HPDE6-E6E7 (cell line): Measurements from ENCODE around the gene ADAR.

Source experiments
- DNase-seq: peaks from one replicate; pipeline ENCODE4 v3.0.0; 2011; ENCODE audit warnings: missing footprints; ENCODE audit errors: extremely low spot score

Gene ADAR

DNA sequence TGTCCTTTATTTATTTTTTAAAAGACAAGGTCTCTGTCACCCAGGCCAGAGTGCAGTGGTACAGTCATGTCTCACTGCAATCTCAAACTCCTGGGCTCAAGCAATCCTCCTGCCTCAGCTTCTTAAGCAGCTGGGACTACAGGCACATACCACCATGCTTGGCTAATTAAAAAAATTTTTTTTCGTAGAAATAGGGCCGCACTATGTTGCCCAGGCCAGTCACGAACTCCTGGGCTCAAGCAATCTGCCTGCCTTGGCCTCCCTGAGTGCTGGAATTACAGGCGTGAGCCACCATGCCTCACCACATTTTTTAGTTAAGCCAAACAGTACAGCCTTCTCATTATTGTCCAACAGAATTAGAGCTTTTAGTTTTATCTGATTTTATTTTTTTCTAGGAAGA lies 7.4 kb upstream of the ADAR start:
- no peak for DNase-seq

DNA sequence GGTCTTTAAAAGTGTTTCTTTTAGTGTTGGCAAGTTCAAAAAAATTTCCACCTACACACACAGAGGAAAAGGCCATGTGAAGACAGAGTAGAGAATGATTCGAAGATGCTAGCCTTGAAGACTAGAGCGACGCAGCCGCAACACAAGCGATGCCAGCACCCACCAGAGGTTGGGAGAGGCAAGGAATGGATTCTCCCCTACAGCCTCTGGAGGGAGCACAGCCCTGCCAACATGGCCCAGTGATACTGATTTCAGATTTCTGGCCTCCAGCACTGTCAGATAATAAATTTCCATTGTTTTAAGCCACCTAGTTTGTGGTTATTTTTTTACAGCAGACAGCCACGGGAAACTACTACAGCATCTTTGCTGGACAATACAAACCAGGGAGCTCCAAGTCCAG lies 6.9 kb upstream of the ADAR start:
- DNase-seq = no peak

DNA sequence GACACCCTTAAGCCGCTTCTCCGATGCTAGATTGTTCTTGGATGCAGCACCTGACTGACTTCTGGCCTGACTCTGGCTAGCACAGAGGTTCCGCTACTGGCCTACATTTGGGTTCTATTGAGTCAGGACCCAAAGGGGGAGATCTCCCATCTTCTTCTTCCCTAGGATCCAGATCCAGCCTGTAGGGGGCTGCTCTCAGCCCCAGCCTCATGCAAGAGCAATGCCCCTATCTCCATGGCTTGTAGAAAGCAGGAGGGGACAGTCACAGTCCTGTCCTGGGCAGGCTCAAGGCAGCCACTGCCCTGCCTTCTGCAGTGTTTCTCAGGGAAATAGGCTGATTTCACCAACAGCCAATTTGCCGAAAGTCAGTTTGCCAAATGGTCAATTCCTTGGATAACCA lies 6.3 kb upstream of the ADAR start:
- no peak for DNase-seq

DNA sequence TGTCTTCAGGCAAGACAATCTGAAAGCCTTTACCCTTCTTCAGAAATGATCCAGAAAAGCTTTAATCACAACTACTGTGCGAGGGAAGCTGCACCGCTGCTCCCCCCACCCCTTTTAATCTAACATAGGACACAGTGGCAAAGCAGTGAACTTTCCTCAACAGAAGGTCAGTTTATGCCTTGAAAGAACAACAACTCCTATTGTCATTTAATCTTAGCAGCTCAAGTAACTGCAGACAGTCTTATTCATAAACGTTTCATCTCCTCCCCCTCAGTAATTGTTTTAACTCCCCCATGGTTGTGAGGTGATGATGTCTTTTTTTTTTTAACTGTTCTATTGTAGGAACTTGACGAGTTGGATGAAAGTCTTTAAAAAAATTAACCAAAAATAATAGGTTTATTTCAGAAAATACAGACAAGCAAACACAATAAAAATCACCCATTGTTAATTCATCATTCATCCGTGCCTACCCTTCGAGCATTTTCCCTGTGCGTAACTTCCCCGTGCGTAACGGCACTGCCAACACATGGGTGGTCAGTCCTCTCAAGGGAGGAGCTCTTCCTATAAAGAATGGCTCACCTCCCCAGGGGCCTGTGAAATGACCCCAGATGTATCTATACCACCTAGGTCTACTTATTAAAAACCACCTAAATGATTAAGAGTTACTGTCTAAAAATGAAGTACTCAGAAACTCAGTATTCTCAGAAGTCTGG lies 3.3 kb upstream of the ADAR start:
- no peak for DNase-seq

DNA sequence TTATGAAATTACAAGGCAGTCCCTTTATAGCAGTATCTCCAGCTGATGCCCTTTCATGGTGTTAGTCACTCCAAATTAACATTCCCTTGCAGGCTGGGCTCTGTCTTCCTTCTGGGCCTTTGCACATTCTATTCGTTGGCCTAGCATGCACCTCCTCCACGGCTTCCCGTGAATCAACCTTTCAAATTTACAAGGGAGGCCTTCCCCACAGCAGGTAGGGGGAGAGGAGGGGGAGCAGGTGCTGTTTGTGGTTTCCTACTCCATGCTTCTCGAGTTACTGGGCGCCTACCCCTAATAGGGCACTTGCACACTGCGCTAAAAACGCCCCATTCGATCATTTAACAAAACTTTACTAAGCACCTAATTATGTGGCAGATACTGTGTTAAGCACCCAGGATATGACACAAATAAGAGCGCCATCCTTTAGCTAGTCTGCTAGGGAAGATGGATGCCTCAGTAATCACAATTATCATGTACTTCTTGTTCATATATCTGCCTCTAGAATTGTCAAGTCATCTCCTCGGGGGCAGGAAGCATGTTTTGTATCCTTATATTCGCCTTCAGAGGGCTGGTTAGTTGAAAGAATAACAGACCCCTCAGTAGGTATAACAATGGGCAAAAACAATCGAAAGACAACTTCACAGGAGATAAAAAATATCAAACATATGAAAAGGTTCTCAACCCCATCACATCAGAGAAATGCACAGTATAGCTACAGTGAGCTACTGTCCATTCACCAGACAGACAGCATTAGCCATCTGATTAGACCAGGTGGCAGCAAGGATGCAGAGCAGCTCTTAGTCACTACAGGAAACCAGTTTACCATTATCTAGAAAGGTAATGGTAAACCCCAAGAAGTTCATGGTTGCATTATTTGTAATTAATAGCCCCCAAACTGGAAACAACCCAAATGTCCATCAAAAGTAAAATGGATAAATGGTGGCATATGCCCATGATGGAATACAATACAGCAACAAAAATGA lies 1.7 kb upstream of the ADAR start:
- DNase-seq = peak; percentile 44

DNA sequence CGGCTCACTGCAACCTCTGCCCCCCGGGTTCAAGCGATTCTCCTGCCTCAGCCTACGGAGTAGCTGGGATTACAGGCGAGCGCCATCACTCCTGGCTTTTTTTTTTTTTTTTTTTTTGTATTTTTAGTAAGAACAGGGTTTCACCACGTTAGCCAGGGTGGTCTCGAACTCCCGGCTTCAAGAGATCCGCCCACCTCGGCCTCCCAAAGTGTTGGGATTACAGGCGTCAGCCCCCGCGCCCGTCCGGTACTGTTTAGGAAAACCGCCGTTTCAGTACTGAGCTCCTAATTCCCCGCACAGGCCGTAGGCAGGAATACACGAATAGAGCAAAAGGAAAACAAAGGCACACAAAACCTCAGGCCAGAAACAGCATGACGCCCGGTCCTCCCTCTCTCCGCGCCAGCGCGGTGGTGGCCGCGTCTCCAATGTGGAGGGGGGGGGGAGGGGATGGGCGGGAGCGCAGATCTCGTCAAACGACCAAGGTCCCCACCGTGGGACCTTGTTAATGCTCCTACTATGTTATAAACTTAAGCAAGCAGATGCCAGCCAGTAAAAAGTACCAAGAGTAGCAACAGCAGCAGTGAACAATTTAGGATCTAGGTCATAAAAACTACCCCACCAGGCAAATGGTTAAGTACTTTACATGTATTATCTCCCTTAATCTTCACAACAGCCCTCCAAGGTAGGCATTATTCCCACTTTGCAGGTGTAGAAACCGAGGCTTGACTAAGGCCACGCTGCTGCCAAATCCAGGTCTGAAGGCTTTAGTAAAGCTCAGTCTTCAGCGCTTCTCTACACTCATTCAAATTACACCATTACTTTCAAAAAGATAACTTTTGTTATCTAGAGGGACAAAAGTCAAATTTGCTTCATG lies 648 bp upstream of the ADAR start:
- DNase-seq = no peak

DNA sequence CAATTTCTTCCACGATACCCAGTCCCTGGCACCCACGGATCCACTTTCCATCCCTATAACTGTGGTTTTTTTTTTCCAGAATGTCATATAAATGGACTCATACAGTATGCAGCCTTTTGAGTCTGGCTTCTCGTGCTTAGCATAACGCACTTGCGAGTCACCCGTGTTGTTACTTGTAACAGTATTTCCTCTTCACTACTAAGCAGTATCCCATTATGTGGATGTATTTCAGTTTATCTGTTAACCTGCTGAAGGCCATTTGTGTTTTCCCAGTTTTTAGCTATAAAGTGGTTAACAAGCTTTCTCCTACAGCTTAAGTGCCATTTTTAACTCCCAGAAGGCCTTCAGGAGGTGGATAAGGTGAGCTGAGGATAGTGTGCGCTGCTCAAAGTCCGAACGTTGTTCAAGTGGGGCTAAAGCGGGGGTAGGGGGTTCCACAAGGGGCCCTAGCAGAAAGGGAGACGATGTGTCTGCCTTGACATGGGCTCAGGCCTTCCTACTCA lies 829 bp downstream of the ADAR start:
- no peak for DNase-seq

DNA sequence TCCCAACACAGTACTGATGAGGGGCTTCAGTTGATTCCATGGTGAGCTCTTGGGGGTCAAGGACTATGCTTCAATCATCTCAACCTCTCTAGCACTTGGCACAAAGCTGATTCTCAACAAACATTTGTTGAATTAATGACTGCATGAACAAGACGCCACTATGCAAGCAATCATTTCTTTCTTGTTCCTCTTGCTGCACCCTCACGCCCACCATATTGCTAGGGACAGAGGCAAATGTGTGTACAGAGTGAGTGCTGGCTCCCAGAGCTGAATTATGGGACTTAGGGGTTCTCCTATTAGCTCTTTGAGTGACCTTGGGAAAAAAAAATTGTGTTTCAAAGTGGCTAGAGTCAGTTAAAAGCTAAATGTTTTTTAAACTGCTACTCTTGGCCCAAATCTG lies 2.5 kb downstream of the ADAR start:
- no peak for DNase-seq

DNA sequence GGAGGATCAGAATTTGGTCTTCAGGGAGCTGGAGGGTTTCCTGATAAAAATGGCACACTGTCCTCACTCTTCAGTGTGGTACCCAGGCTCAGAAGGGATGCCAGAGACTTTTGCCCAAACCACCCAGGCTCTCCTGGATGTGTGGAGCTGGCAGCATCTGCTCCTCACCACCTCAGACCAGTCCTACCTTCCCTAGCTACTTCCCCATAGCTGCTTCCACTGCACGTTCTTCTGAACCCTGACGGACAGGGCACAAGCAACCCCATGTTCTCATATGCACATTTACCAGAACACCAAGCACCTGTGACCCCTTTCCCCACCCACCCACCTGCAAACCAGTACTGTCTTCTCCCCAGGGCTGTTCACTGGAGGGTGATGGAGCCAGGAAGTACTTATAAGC lies 4.7 kb downstream of the ADAR start:
- no peak for DNase-seq

DNA sequence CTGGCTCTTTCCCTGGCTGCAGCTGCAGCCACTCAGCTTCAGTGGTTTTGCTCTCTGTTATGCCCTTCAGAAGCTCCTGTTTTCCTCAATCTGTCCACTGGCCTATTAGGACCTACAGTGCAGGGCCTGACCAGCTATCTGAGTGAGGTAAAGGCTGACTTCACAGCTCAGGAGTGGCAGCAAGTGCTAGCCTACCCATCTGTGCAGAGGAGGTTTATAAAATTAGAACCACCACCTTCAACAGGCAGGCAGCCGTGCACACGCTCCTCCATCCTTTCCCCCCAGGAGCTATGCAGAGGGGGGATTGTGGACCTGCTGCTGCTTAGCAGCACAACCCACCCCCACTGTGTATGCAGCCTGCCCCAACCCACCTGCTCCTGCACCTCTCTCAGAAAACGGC lies 8.3 kb downstream of the ADAR start:
- no peak for DNase-seq

DNA sequence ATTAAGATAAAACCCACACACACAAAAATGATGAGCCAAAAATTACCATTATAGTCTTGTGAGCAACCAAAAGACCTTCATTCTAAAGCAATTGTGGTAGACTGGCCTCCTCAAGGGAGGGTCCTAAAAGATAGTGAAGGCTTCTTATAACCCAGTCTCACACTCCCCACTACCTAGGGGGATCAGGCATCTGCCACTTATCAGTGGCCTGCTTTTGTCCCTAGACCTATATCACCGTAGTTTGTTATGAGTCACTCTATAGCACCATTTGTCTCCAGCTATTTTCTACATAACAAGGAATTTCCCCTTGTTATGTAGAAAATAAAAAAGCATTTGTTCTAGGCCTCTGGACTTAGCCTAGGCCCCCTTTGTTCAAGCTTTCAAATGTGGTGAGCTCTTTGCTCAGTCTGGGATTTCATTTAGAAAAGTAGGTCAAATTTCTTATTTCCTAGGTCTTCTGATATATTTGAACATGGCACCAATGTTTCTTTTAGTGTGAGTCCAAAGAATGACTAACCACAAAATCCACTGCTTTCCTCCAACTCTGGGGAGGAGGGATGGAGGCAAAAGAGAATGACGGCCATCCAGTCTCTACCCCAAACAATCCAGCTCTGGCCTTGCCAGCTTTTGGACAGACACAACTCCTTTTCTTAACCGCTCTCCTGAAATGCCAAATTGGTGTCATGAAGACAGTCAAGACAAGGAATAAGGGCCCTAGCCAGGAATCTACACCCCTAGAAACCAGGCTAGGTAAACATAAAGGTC lies 8.9 kb downstream of the ADAR start:
- DNase-seq = no peak

DNA sequence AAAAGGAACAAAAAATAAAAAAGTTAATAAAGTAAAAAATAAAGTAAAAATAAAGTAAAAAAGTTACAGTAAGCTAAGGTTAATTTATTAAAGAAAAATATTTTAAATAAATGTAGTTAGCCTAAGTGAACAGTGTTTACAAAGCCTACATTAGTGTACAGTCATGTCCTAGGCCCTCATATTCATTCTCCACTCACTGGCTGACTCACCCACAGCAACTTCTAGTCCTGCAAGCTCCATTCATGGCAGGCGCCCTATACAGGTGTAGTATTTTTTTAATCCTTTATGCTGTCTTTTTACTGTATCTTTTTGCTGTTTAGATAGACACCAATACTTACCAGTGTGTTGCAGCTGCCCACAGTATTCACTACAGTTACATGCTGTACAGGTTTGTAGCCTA lies 12.4 kb downstream of the ADAR start:
- DNase-seq = no peak

DNA sequence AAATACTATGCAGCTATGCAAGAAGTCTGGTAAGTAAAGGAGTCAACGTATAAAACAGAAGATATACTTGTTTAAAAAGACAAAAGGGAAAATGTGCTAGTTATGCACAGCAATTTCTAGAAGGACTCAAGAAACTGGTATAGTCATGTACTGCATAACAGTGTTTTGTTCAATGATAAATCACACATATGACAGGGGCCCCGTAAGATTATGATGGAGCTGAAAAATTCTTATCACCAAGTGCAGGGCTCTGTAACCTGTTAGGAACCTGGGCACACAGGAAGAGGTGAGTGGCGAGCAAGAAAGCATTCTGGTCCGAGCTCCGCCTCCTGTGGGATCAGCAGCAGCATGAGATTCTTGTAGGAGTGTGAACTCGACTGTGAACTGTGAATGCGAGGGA lies 13.2 kb downstream of the ADAR start:
- DNase-seq = no peak

DNA sequence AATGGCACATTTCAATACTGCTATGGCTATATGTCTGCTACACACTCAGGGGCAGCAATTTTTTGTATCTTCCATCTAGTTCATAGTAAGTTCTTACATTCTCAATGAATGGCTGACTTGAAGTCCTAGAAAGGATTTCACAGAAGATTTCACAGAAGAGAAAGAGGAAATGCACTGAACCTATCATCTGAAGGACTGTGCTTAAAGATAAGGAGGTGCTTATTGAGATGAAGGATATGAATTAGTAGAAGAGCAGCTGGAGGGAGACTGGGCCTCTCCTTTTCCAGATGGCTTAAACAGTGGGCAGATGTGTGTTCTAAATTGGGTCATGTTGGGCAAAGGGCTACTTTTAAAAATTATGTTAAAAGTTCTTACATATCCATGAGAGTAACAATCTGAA lies 14.6 kb downstream of the ADAR start:
- no peak for DNase-seq

DNA sequence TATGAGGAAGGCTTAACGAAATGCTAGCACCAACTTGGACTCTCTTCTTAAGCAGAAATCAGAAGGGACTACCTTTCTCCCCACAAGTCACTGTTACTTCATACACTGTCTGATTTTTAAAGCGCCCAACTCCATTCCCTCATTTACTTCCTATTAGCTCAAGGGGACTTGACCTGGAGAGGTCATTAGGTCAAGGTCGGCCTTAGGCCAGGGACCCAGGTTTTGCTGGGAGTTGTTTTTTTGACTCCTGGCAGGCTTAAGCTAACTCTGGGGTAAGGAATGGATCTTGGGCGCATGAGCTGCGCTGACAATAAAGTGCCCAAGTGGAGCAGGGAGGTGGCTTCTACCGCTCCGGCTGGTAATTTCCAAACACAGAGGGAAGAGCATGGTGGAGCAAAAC lies 16.8 kb downstream of the ADAR start:
- DNase-seq = no peak

DNA sequence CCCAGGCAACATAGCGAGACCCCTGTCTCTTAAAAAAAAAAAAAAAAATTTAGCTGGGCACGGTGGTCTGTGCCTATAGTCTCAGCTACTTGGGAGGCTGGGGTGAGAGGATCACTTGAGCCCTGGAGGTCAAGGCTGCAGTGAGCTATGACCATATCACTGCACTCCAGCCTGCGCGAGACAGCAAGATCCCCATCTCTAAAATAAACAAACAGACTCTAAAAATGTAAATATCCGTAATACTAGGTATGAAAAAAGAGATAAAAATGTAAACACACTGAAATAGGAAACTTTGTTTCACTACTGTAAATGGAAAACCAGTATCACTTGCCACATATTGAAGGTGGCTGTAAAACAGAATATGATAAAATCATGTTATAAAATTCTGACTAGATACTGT lies 17.2 kb downstream of the ADAR start:
- DNase-seq = no peak

DNA sequence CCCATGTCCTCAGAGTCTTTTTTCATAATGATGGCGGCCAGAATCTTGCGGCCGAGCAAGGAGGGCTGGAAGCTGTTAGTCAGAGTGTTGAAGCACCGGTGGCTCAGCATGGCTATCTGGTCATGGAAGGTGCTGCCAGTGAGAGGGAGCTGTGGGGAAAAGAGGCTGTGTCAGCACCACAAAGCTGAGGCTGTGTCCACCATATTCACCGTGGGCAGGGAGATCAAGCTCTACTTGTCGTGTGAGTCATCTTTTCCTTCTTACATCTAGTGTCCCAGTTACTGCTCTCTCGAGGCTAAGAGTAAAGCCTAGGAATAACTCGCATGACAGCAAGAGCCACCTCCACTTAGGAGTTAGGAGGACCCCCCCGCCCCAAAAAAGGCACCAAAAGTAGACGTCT lies 18.2 kb downstream of the ADAR start:
- no peak for DNase-seq

DNA sequence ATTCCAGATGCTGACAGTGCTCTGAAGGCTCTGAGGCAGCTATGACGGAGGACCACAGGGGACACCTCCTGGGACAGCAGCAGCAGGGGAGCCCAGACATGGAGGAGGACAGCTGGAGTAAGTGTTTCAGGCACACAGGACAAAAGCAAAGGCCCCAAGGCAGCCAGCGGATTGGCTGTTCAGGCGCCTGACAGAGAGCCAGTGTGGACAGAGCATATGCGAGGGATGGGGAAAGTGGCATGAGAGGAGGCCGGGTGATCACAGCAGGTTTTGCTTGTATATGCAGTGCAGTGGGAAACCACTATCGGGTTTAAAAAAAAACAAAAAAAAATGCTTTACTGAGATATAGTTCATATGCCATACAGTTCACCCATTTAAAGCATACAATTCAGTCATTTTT lies 21.3 kb downstream of the ADAR start:
- DNase-seq = no peak

DNA sequence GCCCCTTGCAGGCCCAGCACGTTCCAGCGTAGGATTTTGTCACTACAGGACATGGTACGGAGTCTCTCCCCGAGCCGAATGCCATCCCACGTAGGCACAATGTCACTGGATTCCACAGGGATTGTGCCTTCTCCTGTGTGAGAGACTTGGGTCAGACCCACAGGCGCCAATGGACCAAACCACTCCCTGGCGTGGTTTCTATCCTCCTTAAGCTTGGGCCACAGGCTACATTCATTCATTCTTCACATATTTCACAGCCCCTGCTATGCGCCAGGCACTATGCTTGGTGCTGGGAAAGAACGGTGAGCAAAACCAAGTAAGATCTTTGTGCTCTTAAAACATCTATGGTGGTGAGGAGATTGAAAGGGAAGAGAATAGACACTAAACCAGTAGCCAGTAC lies 21.8 kb downstream of the ADAR start:
- no peak for DNase-seq

DNA sequence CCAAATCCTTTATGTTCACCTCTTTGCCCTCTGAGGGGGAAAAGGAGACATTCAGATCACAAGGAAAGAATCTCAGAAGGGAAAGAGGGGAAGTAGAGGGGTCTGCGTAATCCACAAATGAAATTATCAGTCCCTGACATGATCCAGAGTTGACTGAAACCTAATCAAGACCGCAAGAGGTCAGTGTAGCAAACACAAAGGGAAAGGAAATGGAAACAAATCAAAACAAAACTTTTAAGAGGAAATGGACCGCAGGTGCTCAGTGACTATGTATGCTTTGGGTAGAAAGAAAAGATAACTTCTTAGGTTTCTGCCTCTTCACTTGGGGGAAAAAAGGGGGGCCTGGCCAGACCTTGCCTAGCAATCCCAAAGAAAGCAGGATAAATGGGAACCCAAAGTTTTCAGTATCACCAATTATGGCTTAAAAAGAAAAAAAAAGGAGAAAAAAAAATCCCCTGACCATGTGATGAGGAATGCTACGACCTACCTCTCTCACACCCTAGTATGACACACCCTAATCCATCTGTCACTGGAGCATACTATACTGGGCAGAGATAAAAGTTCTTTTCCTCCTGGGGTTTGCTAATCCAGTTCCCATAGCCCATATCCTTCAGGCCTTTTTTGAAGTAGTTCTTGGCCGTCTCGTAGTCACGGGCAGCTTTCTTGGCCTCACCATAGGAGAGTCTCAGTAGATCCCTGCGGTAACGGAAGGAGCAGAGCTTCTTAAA lies 23.6 kb downstream of the ADAR start:
- DNase-seq = no peak

DNA sequence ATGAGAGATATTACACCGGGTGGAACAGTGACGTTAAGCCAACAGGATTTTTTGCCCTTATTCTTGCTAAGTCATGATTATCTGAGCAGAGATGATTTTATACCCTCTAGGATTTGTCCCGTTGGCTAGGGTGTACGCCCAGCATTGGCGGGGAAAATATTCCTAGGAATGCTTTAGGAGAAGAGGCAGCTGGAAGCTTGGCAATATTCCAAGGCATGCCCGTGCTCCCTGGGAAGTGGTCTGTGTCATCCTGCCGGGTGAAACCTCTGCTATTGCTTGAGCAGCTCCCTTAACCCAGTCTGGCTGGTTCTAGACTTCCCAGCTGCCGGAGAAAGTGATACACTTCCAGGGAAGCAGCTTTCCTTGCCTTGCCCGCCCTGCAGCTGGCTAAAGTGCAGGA lies 24.2 kb downstream of the ADAR start:
- DNase-seq = no peak
